Neuronal stem cell (in vitro differentiated cells): ENCODE results near the gene FAF1.

Experiments
- DNase-seq: peaks from one replicate; pipeline ENCODE4 v3.0.0-alpha.2; 2013; ENCODE audit warnings: low spot score
- H2AFZ ChIP-seq: one replicate; pipeline ENCODE4 v1.6.1; 2013; ENCODE audit warnings: mild to moderate bottlenecking, low read length, inconsistent platforms
- H2AK5ac ChIP-seq: 2 replicates; pipeline ENCODE4 v1.6.1; 2013; ENCODE audit warnings: low read depth, mild to moderate bottlenecking, inconsistent platforms, low read length, moderate library complexity, mixed read lengths
- H2BK120ac ChIP-seq: 2 replicates; pipeline ENCODE4 v1.6.1; 2013; ENCODE audit warnings: low read depth, mild to moderate bottlenecking, inconsistent platforms, low read length, moderate library complexity, mixed read lengths
- H2BK12ac ChIP-seq: one replicate; pipeline ENCODE4 v1.6.1; 2013; ENCODE audit warnings: low read length, inconsistent platforms
- H2BK15ac ChIP-seq: 2 replicates; pipeline ENCODE4 v1.6.1; 2013; ENCODE audit warnings: mild to moderate bottlenecking, low read length, inconsistent platforms, mixed read lengths
- H2BK5ac ChIP-seq: one replicate; pipeline ENCODE4 v1.6.1; 2013; ENCODE audit warnings: inconsistent platforms, mild to moderate bottlenecking, low read length, moderate library complexity
- H3K14ac ChIP-seq: one replicate; pipeline ENCODE4 v1.6.1; 2013; ENCODE audit warnings: low read length, inconsistent platforms
- H3K18ac ChIP-seq: 2 replicates; pipeline ENCODE4 v1.6.1; 2013; ENCODE audit warnings: low read length, inconsistent platforms
- H3K23ac ChIP-seq: 2 replicates; pipeline ENCODE4 v1.6.1; 2013; ENCODE audit warnings: low read depth, mild to moderate bottlenecking, mixed read lengths, low read length, inconsistent platforms; ENCODE audit not compliant: poor library complexity
- H3K27ac ChIP-seq: replicated peaks from 3 replicates; pipeline ENCODE4 v1.5.1; 2013; ENCODE audit warnings: low read length, inconsistent platforms
- H3K27me3 ChIP-seq, 3 experiments: 2 replicates each; pipeline ENCODE4 v1.6.1; 2013; ENCODE audit warnings: low read length in 3 of 3, mild to moderate bottlenecking in 2 of 3, inconsistent platforms in 1 of 3, low read depth in 1 of 3, mixed read lengths in 1 of 3, moderate library complexity in 1 of 3; ENCODE audit not compliant: control insufficient read depth in 3 of 3, insufficient read depth in 3 of 3
- H3K36me3 ChIP-seq, 2 donors: replicated peaks in 1 of 2; 2 replicates each; pipeline ENCODE4 v1.6.1; 2013; ENCODE audit warnings: low read length in 2 of 2; ENCODE audit not compliant: control insufficient read depth in 2 of 2, insufficient read depth in 2 of 2
- H3K4ac ChIP-seq: 2 replicates; pipeline ENCODE4 v1.6.1; 2013; ENCODE audit warnings: inconsistent platforms, mild to moderate bottlenecking, low read length, moderate library complexity
- H3K4me1 ChIP-seq, 2 donors: 1 replicate in 1 of 2; 2 replicates in 1 of 2; pipeline ENCODE4 v1.6.1; 2013; ENCODE audit warnings: low read length in 2 of 2, low read depth in 1 of 2; ENCODE audit not compliant: control insufficient read depth in 2 of 2, insufficient read depth in 1 of 2
- H3K4me2 ChIP-seq: one replicate; pipeline ENCODE4 v1.6.1; 2013; ENCODE audit warnings: mild to moderate bottlenecking, low read length, inconsistent platforms; ENCODE audit not compliant: insufficient read depth, poor library complexity, severe bottlenecking
- H3K4me3 ChIP-seq, 2 donors: 2 replicates each; pipeline ENCODE4 v1.5.1; 2013; ENCODE audit warnings: low read length in 2 of 2, mild to moderate bottlenecking in 2 of 2, inconsistent platforms in 1 of 2, moderate library complexity in 1 of 2
- H3K79me1 ChIP-seq: one replicate; pipeline ENCODE4 v1.6.1; 2013; ENCODE audit warnings: low read depth, mild to moderate bottlenecking, inconsistent platforms, low read length, moderate library complexity
- H3K9ac ChIP-seq: one replicate; pipeline ENCODE4 v1.6.1; 2013; ENCODE audit warnings: mild to moderate bottlenecking, low read depth, low read length, inconsistent platforms; ENCODE audit not compliant: poor library complexity
- H3K9me3 ChIP-seq, 2 donors: replicated peaks in 1 of 2; 2 replicates each; pipeline versions ENCODE3 to v1.6.1; 2013; ENCODE audit warnings: low read length in 2 of 2, mild to moderate bottlenecking in 2 of 2, inconsistent platforms in 1 of 2, low read depth in 1 of 2, mixed read lengths in 1 of 2, moderate library complexity in 1 of 2; ENCODE audit not compliant: control insufficient read depth in 2 of 2, insufficient read depth in 1 of 2
- H4K8ac ChIP-seq: one replicate; pipeline ENCODE4 v1.6.1; 2013; ENCODE audit warnings: low read depth, mild to moderate bottlenecking, inconsistent platforms, low read length, moderate library complexity
- H4K91ac ChIP-seq: one replicate; pipeline ENCODE4 v1.6.1; 2013; ENCODE audit warnings: low read length, low read depth, mild to moderate bottlenecking, inconsistent platforms; ENCODE audit not compliant: poor library complexity
- WGBS, 2 donors: extraction: QIAGEN DNeasy Blood & Tissue Kit; methylation state at CpG; one replicate each; pipeline ENCODE4 v1.1.7; 2013; ENCODE audit warnings: missing lambda C conversion rate in 2 of 2, mixed read lengths in 1 of 2; ENCODE audit not compliant: insufficient read length in 2 of 2, insufficient replicate concordance in 1 of 2; ENCODE audit errors: extremely low coverage in 2 of 2; 5-methylcytosine and 5-hydroxymethylcytosine counted together

The FAF1 gene

GRCh38 chr1:50610563-50610962 lies 349.5 kb downstream of the FAF1 start:
- H4K8ac ChIP-seq = no peak overlapping the region
- no peak overlapping the region for H2BK120ac ChIP-seq
- H3K23ac ChIP-seq = no peak overlapping the region
- no peak overlapping the region for H2BK5ac ChIP-seq
- no peak overlapping the region for H3K27ac ChIP-seq
- H4K91ac ChIP-seq = no peak overlapping the region
- no peak overlapping the region for H2AFZ ChIP-seq
- no peaks in the 10 kb centered on the region for H3K36me3 ChIP-seq
- H2AK5ac ChIP-seq = no peak overlapping the region
- DNase-seq = no peak
- no peak overlapping the region for H2BK15ac ChIP-seq
- no peak overlapping the region for H3K14ac ChIP-seq
- H3K27me3 ChIP-seq = no peaks in the 10 kb centered on the region
- no peaks in the 10 kb centered on the region for H3K79me1 ChIP-seq
- no peaks in the 10 kb centered on the region for H3K9me3 ChIP-seq
- peaks cover 7 to 8% of the 10 kb centered on the region in 2 donors for H3K4me1 ChIP-seq
- no peak overlapping the region for H3K9ac ChIP-seq
- no peak overlapping the region for H3K4me3 ChIP-seq
- no peak overlapping the region for H2BK12ac ChIP-seq
- no CpG with 5 or more reads among the region's 2 CpGs for WGBS, 2 donors
- no peak overlapping the region for H3K18ac ChIP-seq
- H3K4ac ChIP-seq = no peak overlapping the region
- no peak overlapping the region for H3K4me2 ChIP-seq

- Histone ChIP-seq H2BK12ac (no peak overlapping the region), H3K27ac (no peak overlapping the region), H2AFZ (no peak overlapping the region), H3K23ac (no peak overlapping the region), H3K18ac (no peak overlapping the region), H3K9ac (no peak overlapping the region), H3K14ac (no peak overlapping the region), H3K36me3 (no peaks in the 10 kb centered on the region), H3K79me1 (no peaks in the 10 kb centered on the region), H4K8ac (no peak overlapping the region), H3K4me3 (no peak overlapping the region), H3K4ac (no peak overlapping the region), H2BK15ac (no peak overlapping the region), H3K27me3 (no peaks in the 10 kb centered on the region), H2BK5ac (no peak overlapping the region), H2BK120ac (no peak overlapping the region), H4K91ac (no peak overlapping the region), H3K9me3 (no peaks in the 10 kb centered on the region), H2AK5ac (no peak overlapping the region), H3K4me2 (no peak overlapping the region), H3K4me1 (peaks cover 7 to 8% of the 10 kb centered on the region in 2 donors)
- no CpG with 5 or more reads among the region's 3 CpGs for WGBS, 2 donors
- no peak for DNase-seq
These were observed 350.6 kb downstream of the FAF1 start for GRCh38 chr1:50609508-50609907.

GRCh38 chr1:50605186-50605875 lies 354.7 kb downstream of the FAF1 start:
- Histone ChIP-seq H2AK5ac (no peak overlapping the region), H4K8ac (no peak overlapping the region), H3K79me1 (no peaks in the 10 kb centered on the region), H4K91ac (no peak overlapping the region), H2AFZ (no peak overlapping the region), H3K23ac (no peak overlapping the region), H2BK5ac (no peak overlapping the region), H2BK12ac (no peak overlapping the region), H3K18ac (no peak overlapping the region), H3K9ac (no peak overlapping the region), H3K36me3 (no peaks in the 10 kb centered on the region), H3K4me3 (no peak overlapping the region), H3K9me3 (no peaks in the 10 kb centered on the region), H3K27me3 (no peaks in the 10 kb centered on the region), H3K4ac (no peak overlapping the region), H3K4me2 (no peak overlapping the region), H3K14ac (no peak overlapping the region), H2BK120ac (no peak overlapping the region), H3K4me1 (no peaks in the 10 kb centered on the region), H3K27ac (no peak overlapping the region), H2BK15ac (no peak overlapping the region)
- DNase-seq = no peak
- no CpG with 5 or more reads among the region's 2 CpGs for WGBS, 2 donors

GRCh38 chr1:50604580-50604979 lies 355.5 kb downstream of the FAF1 start:
- no peak overlapping the region for H3K27ac ChIP-seq
- H3K27me3 ChIP-seq = no peaks in the 10 kb centered on the region
- no peak overlapping the region for H3K23ac ChIP-seq
- H3K18ac ChIP-seq = no peak overlapping the region
- H3K4me3 ChIP-seq = no peak overlapping the region
- no peak overlapping the region for H2AK5ac ChIP-seq
- no peaks in the 10 kb centered on the region for H3K79me1 ChIP-seq
- H3K9me3 ChIP-seq = no peaks in the 10 kb centered on the region
- WGBS, 2 donors = no CpG with 5 or more reads among the region's 2 CpGs
- no peak overlapping the region for H2AFZ ChIP-seq
- no peak overlapping the region for H4K91ac ChIP-seq
- H3K14ac ChIP-seq = no peak overlapping the region
- no peak overlapping the region for H3K9ac ChIP-seq
- no peaks in the 10 kb centered on the region for H3K4me1 ChIP-seq
- H3K4me2 ChIP-seq = no peak overlapping the region
- no peak for DNase-seq
- no peak overlapping the region for H3K4ac ChIP-seq
- H4K8ac ChIP-seq = no peak overlapping the region
- no peaks in the 10 kb centered on the region for H3K36me3 ChIP-seq
- H2BK15ac ChIP-seq = no peak overlapping the region
- no peak overlapping the region for H2BK120ac ChIP-seq
- H2BK5ac ChIP-seq = no peak overlapping the region
- no peak overlapping the region for H2BK12ac ChIP-seq
